ENCODE measurements around the gene TK1. TPM values are rescaled to one million over a fixed set of nuclear protein-coding genes. Genes with fewer than 3 reads are reported as not detected.

The TK1 gene
- total RNA-seq, 1 donor from 2014 or later = 12.0 TPM

GRCh38 chr17:78230252-78230962 is 43.6 kb upstream of the TK1 start:
- Histone ChIP-seq H3K9me3 (ENCODE audit: control insufficient read depth in 3 of 3, low read length in 3 of 3) (no peaks in the 10 kb centered on the region), H3K4me1 (ENCODE audit: control insufficient read depth in 3 of 3, insufficient read depth in 3 of 3, low read length in 3 of 3) (peaks cover 0 to 5% (median 0%) of the 10 kb centered on the region in 3 donors), H3K9ac (ENCODE audit: low read depth in 1 of 3, low read length in 3 of 3) (no peak overlapping the region)

GRCh38 chr17:78228176-78228575 is 41.3 kb upstream of the TK1 start:
- Histone ChIP-seq H3K36me3 (ENCODE audit: control insufficient read depth in 3 of 3, insufficient read depth in 3 of 3, low read length in 3 of 3) (no peaks in the 10 kb centered on the region), H3K4me3 (ENCODE audit: low read length in 3 of 3) (no peak overlapping the region), H3K27me3 (ENCODE audit: control insufficient read depth in 3 of 3, insufficient read depth in 3 of 3, low read length in 3 of 3) (peaks cover 26 to 59% (median 36%) of the 10 kb centered on the region in 3 donors), H3K4me1 (ENCODE audit: control insufficient read depth in 3 of 3, insufficient read depth in 3 of 3, low read length in 3 of 3) (peaks cover 8% of the 10 kb centered on the region in 3 donors), H3K27ac (ENCODE audit: low read depth, low read length) (no peak overlapping the region), H3K9ac (ENCODE audit: low read depth in 1 of 3, low read length in 3 of 3) (no peak overlapping the region), H3K9me3 (ENCODE audit: control insufficient read depth in 3 of 3, low read length in 3 of 3) (no peaks in the 10 kb centered on the region)

More at GRCh38 chr17:78230252-78230962, 43.6 kb upstream of the TK1 start:
- peaks cover 30 to 55% (median 36%) of the 10 kb centered on the region in 3 donors for H3K27me3 ChIP-seq (ENCODE audit: control insufficient read depth in 3 of 3, insufficient read depth in 3 of 3, low read length in 3 of 3)
- H3K27ac ChIP-seq (ENCODE audit: low read depth, low read length) = no peak overlapping the region
- no peaks in the 10 kb centered on the region for H3K36me3 ChIP-seq (ENCODE audit: control insufficient read depth in 3 of 3, insufficient read depth in 3 of 3, low read length in 3 of 3)
- no peak overlapping the region for H3K4me3 ChIP-seq (ENCODE audit: low read length in 3 of 3)

GRCh38 chr17:78227455-78227916 is 40.6 kb upstream of the TK1 start:
- H3K27ac ChIP-seq (ENCODE audit: low read depth, low read length) = no peak overlapping the region
- peaks cover 20 to 55% (median 30%) of the 10 kb centered on the region in 3 donors for H3K27me3 ChIP-seq (ENCODE audit: control insufficient read depth in 3 of 3, insufficient read depth in 3 of 3, low read length in 3 of 3)
- no peaks in the 10 kb centered on the region for H3K9me3 ChIP-seq (ENCODE audit: control insufficient read depth in 3 of 3, low read length in 3 of 3)
- peaks cover 8% of the 10 kb centered on the region in 3 donors for H3K4me1 ChIP-seq (ENCODE audit: control insufficient read depth in 3 of 3, insufficient read depth in 3 of 3, low read length in 3 of 3)
- H3K36me3 ChIP-seq (ENCODE audit: control insufficient read depth in 3 of 3, insufficient read depth in 3 of 3, low read length in 3 of 3) = no peaks in the 10 kb centered on the region
- H3K9ac ChIP-seq (ENCODE audit: low read depth in 1 of 3, low read length in 3 of 3) = no peak overlapping the region
- no peak overlapping the region for H3K4me3 ChIP-seq (ENCODE audit: low read length in 3 of 3)

GRCh38 chr17:78226759-78227454 is 40.1 kb upstream of the TK1 start:
- no peak overlapping the region for H3K27ac ChIP-seq (ENCODE audit: low read depth, low read length)
- no peak overlapping the region for H3K9ac ChIP-seq (ENCODE audit: low read depth in 1 of 3, low read length in 3 of 3)
- peaks cover 14 to 49% (median 24%) of the 10 kb centered on the region in 3 donors for H3K27me3 ChIP-seq (ENCODE audit: control insufficient read depth in 3 of 3, insufficient read depth in 3 of 3, low read length in 3 of 3)
- H3K4me1 ChIP-seq (ENCODE audit: control insufficient read depth in 3 of 3, insufficient read depth in 3 of 3, low read length in 3 of 3) = peaks cover 8% of the 10 kb centered on the region in 3 donors
- H3K36me3 ChIP-seq (ENCODE audit: control insufficient read depth in 3 of 3, insufficient read depth in 3 of 3, low read length in 3 of 3) = no peaks in the 10 kb centered on the region
- H3K4me3 ChIP-seq (ENCODE audit: low read length in 3 of 3) = no peak overlapping the region
- H3K9me3 ChIP-seq (ENCODE audit: control insufficient read depth in 3 of 3, low read length in 3 of 3) = no peaks in the 10 kb centered on the region

GRCh38 chr17:78226055-78226758 is 39.4 kb upstream of the TK1 start:
- Histone ChIP-seq H3K4me1 (ENCODE audit: control insufficient read depth in 3 of 3, insufficient read depth in 3 of 3, low read length in 3 of 3) (peaks cover 8% of the 10 kb centered on the region in 3 donors), H3K4me3 (ENCODE audit: low read length in 3 of 3) (no peak overlapping the region), H3K9me3 (ENCODE audit: control insufficient read depth in 3 of 3, low read length in 3 of 3) (no peaks in the 10 kb centered on the region), H3K27me3 (ENCODE audit: control insufficient read depth in 3 of 3, insufficient read depth in 3 of 3, low read length in 3 of 3) (peaks cover 8 to 44% (median 21%) of the 10 kb centered on the region in 3 donors), H3K36me3 (ENCODE audit: control insufficient read depth in 3 of 3, insufficient read depth in 3 of 3, low read length in 3 of 3) (no peaks in the 10 kb centered on the region), H3K9ac (ENCODE audit: low read depth in 1 of 3, low read length in 3 of 3) (no peak overlapping the region), H3K27ac (ENCODE audit: low read depth, low read length) (no peak overlapping the region)

- Histone ChIP-seq H3K27ac (ENCODE audit: low read depth, low read length) (no peak overlapping the region), H3K4me1 (ENCODE audit: control insufficient read depth in 3 of 3, insufficient read depth in 3 of 3, low read length in 3 of 3) (peaks cover 8% of the 10 kb centered on the region in 3 donors), H3K9me3 (ENCODE audit: control insufficient read depth in 3 of 3, low read length in 3 of 3) (no peaks in the 10 kb centered on the region), H3K9ac (ENCODE audit: low read depth in 1 of 3, low read length in 3 of 3) (no peak overlapping the region), H3K4me3 (ENCODE audit: low read length in 3 of 3) (no peak overlapping the region), H3K27me3 (ENCODE audit: control insufficient read depth in 3 of 3, insufficient read depth in 3 of 3, low read length in 3 of 3) (peaks cover 0 to 34% (median 12%) of the 10 kb centered on the region in 3 donors), H3K36me3 (ENCODE audit: control insufficient read depth in 3 of 3, insufficient read depth in 3 of 3, low read length in 3 of 3) (no peaks in the 10 kb centered on the region)
Measured at GRCh38 chr17:78225088-78225865, 38.4 kb upstream of the TK1 start.

- peak overlapping the region in 1 of 3 donors; percentile 6 for H3K4me3 ChIP-seq (ENCODE audit: low read length in 3 of 3)
- no peak overlapping the region for H3K27ac ChIP-seq (ENCODE audit: low read depth, low read length)
- H3K9ac ChIP-seq (ENCODE audit: low read depth in 1 of 3, low read length in 3 of 3) = peak overlapping the region in 2 of 3 donors; percentile 33 to 45
- H3K9me3 ChIP-seq (ENCODE audit: control insufficient read depth in 3 of 3, low read length in 3 of 3) = no peaks in the 10 kb centered on the region
- H3K27me3 ChIP-seq (ENCODE audit: control insufficient read depth in 3 of 3, insufficient read depth in 3 of 3, low read length in 3 of 3) = peaks cover 0 to 32% (median 9%) of the 10 kb centered on the region in 3 donors
- H3K4me1 ChIP-seq (ENCODE audit: control insufficient read depth in 3 of 3, insufficient read depth in 3 of 3, low read length in 3 of 3) = peaks cover 8% of the 10 kb centered on the region in 3 donors
- no peaks in the 10 kb centered on the region for H3K36me3 ChIP-seq (ENCODE audit: control insufficient read depth in 3 of 3, insufficient read depth in 3 of 3, low read length in 3 of 3)
Measured at GRCh38 chr17:78224231-78225087, 37.6 kb upstream of the TK1 start.

- Histone ChIP-seq H3K4me1 (ENCODE audit: control insufficient read depth in 3 of 3, insufficient read depth in 3 of 3, low read length in 3 of 3) (peaks cover 8% of the 10 kb centered on the region in 3 donors), H3K9me3 (ENCODE audit: control insufficient read depth in 3 of 3, low read length in 3 of 3) (no peaks in the 10 kb centered on the region), H3K27me3 (ENCODE audit: control insufficient read depth in 3 of 3, insufficient read depth in 3 of 3, low read length in 3 of 3) (peaks cover 0 to 32% (median 9%) of the 10 kb centered on the region in 3 donors), H3K36me3 (ENCODE audit: control insufficient read depth in 3 of 3, insufficient read depth in 3 of 3, low read length in 3 of 3) (no peaks in the 10 kb centered on the region), H3K9ac (ENCODE audit: low read depth in 1 of 3, low read length in 3 of 3) (no peak overlapping the region), H3K4me3 (ENCODE audit: low read length in 3 of 3) (no peak overlapping the region), H3K27ac (ENCODE audit: low read depth, low read length) (peak overlapping the region; percentile 19)
Measured at GRCh38 chr17:78223765-78224164, 36.9 kb upstream of the TK1 start.

GRCh38 chr17:78223061-78223460 is 36.2 kb upstream of the TK1 start:
- no peak overlapping the region for H3K4me3 ChIP-seq (ENCODE audit: low read length in 3 of 3)
- H3K4me1 ChIP-seq (ENCODE audit: control insufficient read depth in 3 of 3, insufficient read depth in 3 of 3, low read length in 3 of 3) = peaks cover 8% of the 10 kb centered on the region in 3 donors
- H3K27ac ChIP-seq (ENCODE audit: low read depth, low read length) = no peak overlapping the region
- H3K9ac ChIP-seq (ENCODE audit: low read depth in 1 of 3, low read length in 3 of 3) = no peak overlapping the region
- no peaks in the 10 kb centered on the region for H3K36me3 ChIP-seq (ENCODE audit: control insufficient read depth in 3 of 3, insufficient read depth in 3 of 3, low read length in 3 of 3)
- peaks cover 0 to 27% (median 4%) of the 10 kb centered on the region in 3 donors for H3K27me3 ChIP-seq (ENCODE audit: control insufficient read depth in 3 of 3, insufficient read depth in 3 of 3, low read length in 3 of 3)
- H3K9me3 ChIP-seq (ENCODE audit: control insufficient read depth in 3 of 3, low read length in 3 of 3) = no peaks in the 10 kb centered on the region

All from skeletal muscle tissue (tissue), 4 donors.